Large intestine (tissue), 3 donors: ENCODE data around the gene MERTK. TPM values are rescaled to one million over a fixed set of nuclear protein-coding genes. Genes with fewer than 3 reads are reported as not detected.
A peak's percentile ranks its signal among the peaks of the same experiment; 100 is the strongest.
"Not testable (repeated sequence)": the region's sequence is repeated elsewhere in the genome, so short reads cannot be mapped to it uniquely, and the experiment has no call there.

Experiments
- DNase-seq, 2 donors: peaks; one replicate each; pipeline versions ENCODE4 v3.0.0 to v3.0.0-alpha.2; 2013
- H3K27ac ChIP-seq: one replicate; pipeline ENCODE4 v1.5.1; 2013; ENCODE audit warnings: low read length
- H3K27me3 ChIP-seq: 2 replicates; pipeline ENCODE4 v1.6.1; 2013; ENCODE audit warnings: low read length; ENCODE audit not compliant: control insufficient read depth, insufficient read depth
- H3K36me3 ChIP-seq: 2 replicates; pipeline ENCODE4 v1.6.1; 2013; ENCODE audit warnings: low read length; ENCODE audit not compliant: control insufficient read depth, insufficient read depth
- H3K4me1 ChIP-seq: one replicate; pipeline ENCODE4 v1.6.1; 2013; ENCODE audit warnings: low read length; ENCODE audit not compliant: control insufficient read depth, insufficient read depth
- H3K4me3 ChIP-seq: one replicate; pipeline ENCODE4 v1.5.1; 2013; ENCODE audit warnings: low read length
- H3K9me3 ChIP-seq: one replicate; pipeline ENCODE4 v1.6.1; 2013; ENCODE audit warnings: mild to moderate bottlenecking, low read depth, low read length, moderate library complexity; ENCODE audit not compliant: control insufficient read depth
- WGBS: methylation state at CpG from one replicate; pipeline ENCODE4 v1.1.5; 2013; ENCODE audit warnings: low lambda C conversion rate; ENCODE audit not compliant: insufficient coverage; 5-methylcytosine and 5-hydroxymethylcytosine counted together
- polyA plus RNA-seq: library from polyadenylated mRNA; unstranded; fragments of 120-200 nt; gene quantifications from one replicate; pipeline ENCODE4 v1.2.1, GENCODE V29; 2013

MERTK gene
- polyA plus RNA-seq, 1 donor, result 8.7 TPM

DNA sequence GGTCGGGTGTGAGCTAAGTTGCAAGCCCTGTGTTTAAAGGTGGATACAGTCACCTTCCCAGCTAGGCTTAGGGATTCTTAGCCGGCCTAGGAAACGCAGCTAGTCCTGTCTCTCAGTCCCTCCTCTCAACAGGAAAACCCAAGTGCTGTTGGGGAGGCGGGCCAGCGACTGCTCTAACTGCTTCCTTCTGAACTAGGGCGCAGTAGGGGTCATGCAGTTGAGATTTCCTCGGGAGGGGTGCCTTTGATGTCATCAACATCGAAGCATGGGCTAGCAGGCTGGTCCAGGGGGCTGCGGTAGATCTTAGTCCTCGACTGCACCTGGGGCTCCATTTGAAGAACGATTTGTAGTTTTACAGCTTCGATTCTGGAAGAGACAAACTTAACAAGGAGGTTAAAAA, 141.1 kb downstream of the MERTK start:
- WGBS, result no CpG with 5 or more reads among the region's 12 CpGs
- not testable (repeated sequence) for H3K36me3 ChIP-seq, H3K9me3 ChIP-seq, H3K27me3 ChIP-seq, H3K4me3 ChIP-seq, DNase-seq, H3K27ac ChIP-seq, H3K4me1 ChIP-seq

DNA sequence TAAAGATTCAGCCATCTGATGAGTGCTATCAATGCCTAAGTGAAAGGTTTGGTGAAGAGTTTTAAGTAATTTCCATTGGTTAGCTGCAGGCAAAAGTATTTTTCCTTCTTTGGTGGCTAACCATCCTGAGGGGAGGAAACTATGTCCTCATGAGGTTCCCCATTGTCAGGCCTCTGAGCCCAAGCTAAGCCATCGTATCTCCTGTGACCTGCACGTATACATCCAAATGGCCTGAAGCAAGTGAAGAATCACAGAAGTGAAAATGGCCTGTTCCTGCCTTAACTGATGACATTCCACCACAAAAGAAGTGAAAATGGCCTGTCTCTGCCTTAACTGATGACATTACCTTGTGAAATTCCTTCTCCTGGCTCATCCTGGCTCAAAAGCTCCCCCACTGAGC, 141.7 kb downstream of the MERTK start:
- not testable (repeated sequence) for H3K36me3 ChIP-seq, H3K27me3 ChIP-seq, DNase-seq, H3K4me3 ChIP-seq, H3K9me3 ChIP-seq, H3K4me1 ChIP-seq, H3K27ac ChIP-seq
- WGBS, result 100% methylated on average over 1 of the region's 2 CpGs

DNA sequence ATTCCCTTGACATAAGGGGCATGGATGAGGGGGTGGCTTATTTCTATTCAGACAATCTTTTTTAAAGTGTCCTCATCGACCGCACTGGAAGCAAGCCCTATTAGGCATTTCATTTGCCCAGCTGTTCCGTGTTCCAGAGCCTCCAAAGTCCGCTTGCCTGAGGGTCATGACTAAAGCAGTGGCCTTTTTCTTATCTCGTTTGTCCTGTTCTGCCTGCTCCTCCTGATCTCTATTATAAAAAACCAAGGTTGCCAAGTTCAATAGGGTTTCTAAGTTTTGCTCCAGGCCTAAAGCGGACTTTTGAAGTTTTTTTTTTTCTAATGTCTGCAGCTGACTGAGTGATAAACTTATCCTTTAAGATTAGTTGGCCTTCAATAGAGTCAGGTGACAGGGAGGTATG, 143.1 kb downstream of the MERTK start:
- no CpG with 5 or more reads among the region's 6 CpGs for WGBS
- H3K4me1 ChIP-seq, H3K4me3 ChIP-seq, H3K9me3 ChIP-seq, H3K27me3 ChIP-seq, H3K36me3 ChIP-seq: not testable (repeated sequence)
- H3K27ac ChIP-seq, result peak overlapping the region; percentile 60
- DNase-seq, result peak in 1 of 2 donors; percentile 71

DNA sequence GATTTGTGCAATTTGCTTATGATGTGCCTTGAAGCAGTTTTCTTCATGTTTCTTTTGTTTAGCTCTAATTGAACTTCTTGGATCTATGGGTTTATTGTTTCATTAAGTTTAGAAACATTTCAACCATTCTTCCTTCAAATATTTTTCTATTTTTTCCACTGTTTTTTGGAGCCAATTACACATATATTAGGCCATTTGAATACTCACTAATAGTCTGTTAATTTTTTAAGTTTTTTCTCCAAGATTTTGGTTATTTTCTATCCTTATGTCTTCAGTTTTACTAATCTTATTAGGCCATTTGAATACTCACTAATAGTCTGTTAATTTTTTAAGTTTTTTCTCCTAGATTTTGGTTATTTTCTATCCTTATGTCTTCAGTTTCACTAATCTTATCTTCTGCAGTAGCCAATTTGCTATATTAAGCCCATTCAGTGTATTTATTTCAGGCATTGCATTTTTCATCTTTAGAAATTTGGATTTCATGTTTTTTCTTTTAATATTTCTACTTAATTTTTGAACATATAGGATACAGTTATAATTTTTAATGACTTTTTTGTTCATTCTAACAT, 147.1 kb downstream of the MERTK start:
- H3K36me3 ChIP-seq, result no peaks in the 10 kb centered on the region
- no peak overlapping the region for H3K27ac ChIP-seq
- peaks cover 5% of the 10 kb centered on the region for H3K9me3 ChIP-seq
- DNase-seq, result no peak
- no peaks in the 10 kb centered on the region for H3K27me3 ChIP-seq
- H3K4me3 ChIP-seq, result no peak overlapping the region
- H3K4me1 ChIP-seq, result peaks cover 17% of the 10 kb centered on the region

DNA sequence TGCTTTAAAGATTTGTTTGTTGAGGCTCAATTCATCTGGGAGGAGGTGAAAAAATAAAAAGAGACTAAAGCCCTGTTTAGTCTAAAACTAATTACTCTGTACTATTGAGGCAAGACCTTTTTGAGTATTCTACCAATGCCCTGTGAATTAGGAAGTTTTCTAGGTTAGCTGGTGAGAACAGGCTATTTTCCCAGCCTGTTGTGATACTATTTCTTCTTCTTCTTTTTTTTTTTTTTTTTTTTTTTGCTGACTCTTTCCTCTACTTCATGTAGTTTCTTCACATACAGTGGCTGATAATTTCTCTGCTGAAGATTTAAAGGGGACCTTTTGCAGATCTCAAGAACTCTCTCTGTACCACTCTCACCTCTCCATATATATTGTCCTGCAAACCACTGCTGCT, 147.8 kb downstream of the MERTK start:
- Histone ChIP-seq H3K27me3 (no peaks in the 10 kb centered on the region), H3K4me1 (peaks cover 20% of the 10 kb centered on the region), H3K9me3 (peaks cover 5% of the 10 kb centered on the region), H3K27ac (no peak overlapping the region), H3K4me3 (no peak overlapping the region), H3K36me3 (no peaks in the 10 kb centered on the region)
- no peak for DNase-seq

DNA sequence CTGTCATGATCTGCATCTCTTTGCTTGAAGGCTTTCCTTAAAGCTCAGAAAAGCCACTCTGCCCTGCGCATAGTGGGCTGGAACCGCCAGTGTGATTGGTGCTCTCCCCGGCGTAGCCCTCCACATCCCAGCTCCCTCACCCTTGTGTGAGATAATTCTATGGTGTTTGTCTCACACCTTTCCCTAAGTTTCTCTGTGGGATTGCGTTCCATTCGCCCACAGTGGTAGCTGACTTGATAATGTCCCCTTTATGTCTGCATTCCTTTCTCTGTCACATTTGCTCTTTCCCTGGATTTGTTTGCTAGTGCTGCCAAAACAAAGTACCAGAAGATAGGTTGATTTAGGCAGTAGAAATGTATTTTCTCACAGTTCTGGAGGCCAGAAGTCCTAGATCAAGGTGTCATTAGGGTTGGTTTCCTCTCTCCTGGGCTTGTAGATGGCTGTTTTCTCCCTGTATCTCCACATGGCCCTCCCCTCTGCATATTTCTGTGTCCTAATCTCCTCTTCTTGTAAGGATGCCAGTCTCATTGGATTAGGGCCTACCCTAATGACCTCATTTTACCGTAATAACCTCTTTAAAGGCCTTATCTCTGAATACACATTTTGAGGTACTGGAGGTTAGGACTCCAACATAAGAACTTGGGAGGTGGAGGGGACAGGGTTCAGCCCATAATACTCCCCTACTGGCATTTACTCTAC, 149.3 kb downstream of the MERTK start:
- Histone ChIP-seq H3K27ac (no peak overlapping the region), H3K27me3 (no peaks in the 10 kb centered on the region), H3K36me3 (no peaks in the 10 kb centered on the region), H3K9me3 (peaks cover 5% of the 10 kb centered on the region), H3K4me3 (no peak overlapping the region), H3K4me1 (peaks cover 14% of the 10 kb centered on the region)
- WGBS, result no CpG with 5 or more reads among the region's 7 CpGs
- DNase-seq, result peak in 1 of 2 donors; percentile 24

DNA sequence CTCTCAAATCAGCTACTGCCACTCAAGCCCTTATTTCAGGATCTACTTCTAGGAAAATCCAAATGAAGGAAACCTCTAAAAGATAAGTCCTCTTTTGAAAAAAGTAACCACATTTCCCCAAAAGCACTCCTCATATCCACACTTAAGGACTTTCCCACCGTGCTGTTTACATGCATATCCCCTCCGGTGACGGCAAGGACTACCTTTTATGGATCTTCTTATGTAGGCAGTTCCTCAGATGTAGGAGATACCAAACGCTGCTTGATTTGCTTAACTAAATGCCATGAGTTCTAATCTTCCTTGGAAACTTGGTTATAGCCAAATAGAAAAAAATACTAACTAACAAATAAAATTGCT, 149.8 kb downstream of the MERTK start:
- DNase-seq, result no peak
- Histone ChIP-seq H3K27ac (no peak overlapping the region), H3K27me3 (no peaks in the 10 kb centered on the region), H3K4me1 (peaks cover 16% of the 10 kb centered on the region), H3K36me3 (no peaks in the 10 kb centered on the region), H3K9me3 (peaks cover 5% of the 10 kb centered on the region), H3K4me3 (no peak overlapping the region)
- WGBS, result 53% methylated on average over 2 of the region's 4 CpGs

DNA sequence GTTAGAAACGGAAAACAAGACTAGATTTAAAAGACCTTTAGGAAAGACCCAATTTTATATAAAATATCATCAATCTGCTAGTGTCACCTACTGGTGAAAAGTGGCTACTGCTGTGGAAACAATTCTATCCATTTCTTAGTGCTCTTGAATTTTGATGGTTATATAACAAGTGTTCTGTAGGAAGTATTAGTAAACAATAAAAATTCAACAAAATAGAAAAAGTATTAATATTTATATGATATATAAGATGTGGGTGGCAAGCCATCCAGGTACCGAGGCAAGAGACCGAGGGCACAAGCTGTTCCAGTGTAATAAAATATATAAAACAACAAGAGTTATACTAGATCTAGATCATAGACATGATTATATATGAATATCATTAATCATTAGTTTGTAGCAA, 150.5 kb downstream of the MERTK start:
- Histone ChIP-seq H3K4me3 (no peak overlapping the region), H3K36me3 (no peaks in the 10 kb centered on the region), H3K27ac (no peak overlapping the region), H3K27me3 (no peaks in the 10 kb centered on the region), H3K9me3 (peaks cover 5% of the 10 kb centered on the region), H3K4me1 (peaks cover 21% of the 10 kb centered on the region)
- 0% methylated on average over 1 of the region's 3 CpGs for WGBS
- peak in 1 of 2 donors; percentile 41 for DNase-seq

DNA sequence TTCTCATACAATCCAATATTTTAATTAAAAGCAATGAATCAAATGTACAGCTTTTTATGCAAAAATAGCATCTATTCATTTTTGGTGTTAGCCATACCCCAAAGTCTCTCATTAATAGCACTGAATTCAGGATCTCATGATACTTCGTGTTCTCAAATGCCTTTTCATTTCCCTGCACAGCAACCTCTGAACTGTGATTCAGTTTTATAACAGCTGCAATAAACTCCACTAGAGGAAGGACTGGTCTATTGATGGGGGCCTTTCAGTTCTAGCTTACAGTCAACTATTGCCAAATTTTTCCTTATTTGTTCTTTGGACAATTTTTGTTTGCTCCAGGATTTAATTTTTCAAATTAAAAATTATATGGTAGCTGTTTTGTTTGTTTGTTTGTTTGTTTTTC, 151.9 kb downstream of the MERTK start:
- peak; percentile 50 to 81 for DNase-seq
- Histone ChIP-seq H3K27ac (peak overlapping the region; percentile 56), H3K9me3 (peaks cover under 1% of the 10 kb centered on the region), H3K27me3 (no peaks in the 10 kb centered on the region), H3K4me1 (peaks cover 22% of the 10 kb centered on the region), H3K4me3 (no peak overlapping the region), H3K36me3 (no peaks in the 10 kb centered on the region)
- WGBS, result no CpG with 5 or more reads among the region's 1 CpG

DNA sequence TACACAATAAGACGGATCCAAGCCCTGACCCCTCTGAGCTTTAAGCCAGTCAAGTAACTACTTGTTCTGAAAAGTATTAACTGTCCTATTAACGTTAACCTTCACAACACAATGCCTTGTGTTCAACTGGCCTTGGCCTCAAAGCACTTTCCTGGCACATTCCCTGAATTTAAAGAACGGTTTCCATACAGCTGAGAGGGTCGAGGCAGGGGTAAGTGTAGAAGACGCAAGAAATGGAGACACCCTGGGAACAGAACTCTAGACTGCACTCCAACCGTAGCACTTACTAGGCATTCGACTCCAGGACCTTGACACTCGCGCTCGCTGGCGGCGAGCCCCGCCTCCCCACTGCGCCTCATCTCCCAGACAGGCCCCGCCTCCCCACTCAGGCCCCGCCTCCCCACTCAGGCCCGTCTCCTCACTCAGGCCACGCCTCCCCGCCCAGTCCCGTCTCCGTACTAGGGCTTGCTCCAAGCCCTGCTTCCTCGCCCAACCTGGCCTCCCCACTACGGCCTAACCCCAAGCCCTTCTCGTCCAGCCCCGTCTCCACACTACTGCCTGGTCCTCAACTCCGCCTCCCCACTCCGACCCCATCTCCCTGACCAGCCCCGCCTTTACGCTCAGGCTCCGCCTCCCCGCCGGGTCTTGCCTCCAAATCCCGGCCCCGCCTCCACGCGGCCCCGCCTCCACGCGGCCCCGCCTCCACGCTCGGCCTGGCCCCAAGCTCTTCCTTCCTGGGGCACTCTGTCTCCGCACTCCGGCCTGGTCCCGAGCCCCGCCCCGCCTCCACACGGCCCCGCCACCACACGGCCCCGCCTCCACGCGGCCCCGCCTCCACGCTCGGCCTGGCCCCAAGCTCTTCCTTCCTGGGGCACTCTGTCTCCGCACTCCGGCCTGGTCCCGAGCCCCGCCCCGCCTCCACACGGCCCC, 155.8 kb downstream of the MERTK start:
- DNase-seq, result peak; percentile 95 to 99
- no peaks in the 10 kb centered on the region for H3K9me3 ChIP-seq
- peak overlapping the region; percentile 97 for H3K27ac ChIP-seq
- no CpG with 5 or more reads among the region's 62 CpGs for WGBS
- peaks cover 32% of the 10 kb centered on the region for H3K4me1 ChIP-seq
- peaks cover 2% of the 10 kb centered on the region for H3K36me3 ChIP-seq
- H3K4me3 ChIP-seq, result peak overlapping the region; percentile 71
- H3K27me3 ChIP-seq, result no peaks in the 10 kb centered on the region
